ENCODE measurements around the gene MTRFR. TPM values are rescaled to one million over a fixed set of nuclear protein-coding genes. Genes with fewer than 3 reads are reported as not detected.

Gene MTRFR
- total and polyA plus RNA-seq, 2 donors = 11.8 to 16.4 TPM

DNA sequence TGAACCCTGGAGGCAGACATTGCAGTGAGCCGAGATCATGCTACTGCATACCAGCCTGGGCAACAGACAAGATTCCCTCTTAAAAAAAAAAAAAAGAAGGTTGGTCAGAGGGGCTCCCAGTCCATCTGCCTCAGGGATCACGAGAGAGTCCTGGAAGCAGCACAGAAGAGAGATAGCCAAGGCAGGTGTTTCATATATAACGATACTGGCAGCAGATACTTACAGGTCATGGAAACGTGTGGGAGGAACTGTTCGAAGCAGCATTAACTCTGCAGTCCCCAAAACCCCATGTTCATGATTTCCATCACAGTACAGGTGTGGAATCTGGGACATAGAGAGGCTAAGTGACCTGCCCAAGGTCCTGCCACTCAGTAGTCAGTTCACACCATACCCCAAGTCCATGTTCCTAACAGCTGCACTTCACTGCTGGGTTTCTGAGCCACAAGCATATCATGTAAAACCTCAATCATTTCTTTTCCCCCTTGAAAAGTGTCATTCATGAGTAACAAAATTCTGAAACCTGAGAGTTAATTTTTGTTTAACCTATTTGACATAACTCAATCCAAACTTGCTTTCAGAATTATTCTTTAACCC lies 21.7 kb downstream of the MTRFR start:
- no peaks in the 10 kb centered on the region for H3K4me1 ChIP-seq (ENCODE audit: insufficient read depth)
- no peak overlapping the region for H3K4me3 ChIP-seq (ENCODE audit: low read depth, low read length)
- 61% methylated on average over 5 of the region's 5 CpGs for WGBS
- peaks cover 6% of the 10 kb centered on the region for H3K36me3 ChIP-seq (ENCODE audit: insufficient read depth)
- DNase-seq (ENCODE audit: extremely low spot score) = no peak
- H3K27ac ChIP-seq (ENCODE audit: low read depth) = no peak overlapping the region

DNA sequence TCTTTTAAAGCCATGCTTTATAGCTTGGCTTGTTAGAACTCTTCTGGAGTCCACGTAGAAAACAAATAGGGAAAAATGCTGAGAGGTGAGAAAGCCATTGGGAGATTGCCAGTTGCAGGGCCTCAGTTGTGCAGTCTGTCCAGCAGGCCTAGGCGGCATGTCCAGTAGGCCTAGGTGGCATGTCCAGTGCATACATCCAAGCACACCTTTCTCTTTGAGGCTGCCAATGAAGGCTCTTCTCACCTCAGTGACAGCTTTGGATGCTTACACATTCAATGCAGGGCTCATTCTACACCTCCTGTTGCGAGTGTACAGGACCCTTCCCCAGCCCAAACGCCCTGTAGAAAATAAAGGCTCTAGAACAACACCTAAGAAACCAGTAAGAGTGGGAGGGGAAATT lies 25.4 kb downstream of the MTRFR start:
- H3K36me3 ChIP-seq (ENCODE audit: insufficient read depth) = peaks cover 8% of the 10 kb centered on the region

DNA sequence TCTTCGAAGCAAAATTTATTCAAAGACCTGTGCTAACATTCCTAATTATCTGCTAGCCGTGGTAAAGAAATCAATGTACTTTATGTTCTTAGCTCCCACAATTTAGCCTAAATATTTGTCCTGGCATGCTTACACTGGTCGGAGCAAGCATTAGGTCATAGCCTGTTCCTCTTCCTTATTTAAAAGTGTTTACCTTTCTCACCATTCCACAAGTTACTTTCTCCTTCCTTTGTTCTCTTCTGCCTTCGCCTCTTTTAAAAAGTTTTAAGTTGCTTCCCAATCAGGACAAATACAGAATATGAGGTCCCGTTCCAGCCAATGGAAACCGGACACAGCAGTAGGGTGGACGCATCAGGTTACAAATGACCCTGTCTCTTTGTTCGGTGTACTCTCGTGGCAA lies 26.8 kb downstream of the MTRFR start:
- H3K36me3 ChIP-seq (ENCODE audit: insufficient read depth) = peaks cover 5% of the 10 kb centered on the region
- WGBS = 83% methylated on average over 9 of the region's 9 CpGs

More for the DNA sequence above, 25.4 kb downstream of the MTRFR start:
- Histone ChIP-seq H3K27ac (ENCODE audit: low read depth) (no peak overlapping the region), H3K4me1 (ENCODE audit: insufficient read depth) (no peaks in the 10 kb centered on the region), H3K4me3 (ENCODE audit: low read depth, low read length) (no peak overlapping the region)
- no peak for DNase-seq (ENCODE audit: extremely low spot score)
- 90% methylated on average over 4 of the region's 4 CpGs for WGBS

DNA sequence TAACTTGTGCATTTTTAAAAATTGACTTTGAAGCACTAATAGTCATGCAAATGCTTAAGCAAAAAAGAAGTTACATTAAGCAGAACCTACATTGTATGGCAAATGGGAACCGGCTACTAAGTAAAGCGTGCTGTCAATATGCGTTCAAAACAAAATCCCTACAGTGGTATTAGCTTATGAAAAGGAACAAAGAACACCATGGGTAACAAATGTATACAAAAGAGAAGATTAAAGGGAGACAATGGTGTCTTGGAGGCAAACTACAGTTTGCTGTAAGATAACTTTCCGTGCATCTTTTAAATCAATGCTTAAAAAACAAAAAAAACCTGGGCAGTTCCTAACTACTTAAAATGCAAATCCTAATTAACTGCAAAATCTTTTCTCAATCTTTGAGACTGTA lies 28.0 kb downstream of the MTRFR start:
- 86% methylated on average over 4 of the region's 4 CpGs for WGBS
- DNase-seq (ENCODE audit: extremely low spot score) = no peak
- Histone ChIP-seq H3K27ac (ENCODE audit: low read depth) (no peak overlapping the region), H3K4me1 (ENCODE audit: insufficient read depth) (no peaks in the 10 kb centered on the region), H3K36me3 (ENCODE audit: insufficient read depth) (peaks cover 5% of the 10 kb centered on the region), H3K4me3 (ENCODE audit: low read depth, low read length) (no peak overlapping the region)

More for the DNA sequence above, 26.8 kb downstream of the MTRFR start:
- Histone ChIP-seq H3K27ac (ENCODE audit: low read depth) (no peak overlapping the region), H3K4me3 (ENCODE audit: low read depth, low read length) (no peak overlapping the region), H3K4me1 (ENCODE audit: insufficient read depth) (no peaks in the 10 kb centered on the region)
- no peak for DNase-seq (ENCODE audit: extremely low spot score)

DNA sequence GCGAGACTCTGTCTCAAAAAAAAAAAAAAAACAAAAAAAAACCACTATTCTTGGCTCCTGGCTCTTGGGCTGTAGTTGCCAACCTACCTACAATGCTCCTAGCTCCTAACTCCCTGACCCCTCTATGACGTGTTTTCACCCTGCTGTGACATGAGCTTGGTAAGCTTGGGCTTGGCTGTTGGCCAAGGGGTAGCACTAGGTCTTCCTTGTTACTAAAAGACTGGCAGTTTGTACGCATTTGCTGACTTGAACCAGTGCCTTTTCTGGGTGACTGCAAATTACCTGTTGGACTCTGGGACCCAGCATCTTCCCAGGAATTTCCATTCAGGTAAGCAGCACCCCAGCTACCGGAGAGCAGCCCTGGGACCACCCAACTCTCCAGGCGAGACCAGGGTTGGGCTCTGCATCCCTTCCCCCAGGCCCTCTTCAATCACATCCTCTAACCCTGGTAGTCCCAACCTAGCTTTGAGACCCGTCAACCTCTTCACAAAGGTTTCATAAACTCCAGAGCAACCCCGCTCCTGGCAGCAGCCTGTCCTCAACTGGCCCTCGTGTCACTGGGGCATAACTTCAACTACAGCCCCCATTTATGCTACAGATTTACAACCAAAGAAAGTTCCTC lies 30.1 kb downstream of the MTRFR start:
- Histone ChIP-seq H3K4me3 (ENCODE audit: low read depth, low read length) (no peak overlapping the region), H3K27ac (ENCODE audit: low read depth) (no peak overlapping the region), H3K36me3 (ENCODE audit: insufficient read depth) (peaks cover 2% of the 10 kb centered on the region), H3K4me1 (ENCODE audit: insufficient read depth) (no peaks in the 10 kb centered on the region)
- 87% methylated on average over 8 of the region's 8 CpGs for whole genome bisulfite sequencing
- no peak for DNase-seq (ENCODE audit: extremely low spot score)

DNA sequence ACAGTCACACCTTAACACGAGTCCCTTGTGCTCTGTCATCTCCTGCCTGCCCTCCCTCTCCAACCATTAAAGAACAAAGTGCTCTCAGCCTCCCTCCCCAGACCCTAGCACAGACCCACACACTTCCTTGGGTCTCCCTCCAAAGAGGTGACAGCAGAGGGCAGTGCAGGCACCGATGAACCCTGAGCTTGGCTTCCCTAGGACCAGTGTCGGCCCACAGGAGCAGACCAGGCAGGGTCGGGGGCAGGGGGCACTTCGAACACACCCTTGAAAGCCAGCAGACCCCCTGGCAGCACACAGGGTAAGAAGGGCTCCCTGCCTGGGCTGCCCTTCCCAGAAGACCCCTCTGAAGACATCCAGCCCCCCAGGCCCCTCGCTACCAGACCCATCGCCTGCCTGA lies 31.4 kb downstream of the MTRFR start:
- no peak for DNase-seq (ENCODE audit: extremely low spot score)
- no peak overlapping the region for H3K27ac ChIP-seq (ENCODE audit: low read depth)
- no peaks in the 10 kb centered on the region for H3K4me1 ChIP-seq (ENCODE audit: insufficient read depth)
- peaks cover 2% of the 10 kb centered on the region for H3K36me3 ChIP-seq (ENCODE audit: insufficient read depth)
- no peak overlapping the region for H3K4me3 ChIP-seq (ENCODE audit: low read depth, low read length)
- 54% methylated on average over 7 of the region's 7 CpGs for WGBS

DNA sequence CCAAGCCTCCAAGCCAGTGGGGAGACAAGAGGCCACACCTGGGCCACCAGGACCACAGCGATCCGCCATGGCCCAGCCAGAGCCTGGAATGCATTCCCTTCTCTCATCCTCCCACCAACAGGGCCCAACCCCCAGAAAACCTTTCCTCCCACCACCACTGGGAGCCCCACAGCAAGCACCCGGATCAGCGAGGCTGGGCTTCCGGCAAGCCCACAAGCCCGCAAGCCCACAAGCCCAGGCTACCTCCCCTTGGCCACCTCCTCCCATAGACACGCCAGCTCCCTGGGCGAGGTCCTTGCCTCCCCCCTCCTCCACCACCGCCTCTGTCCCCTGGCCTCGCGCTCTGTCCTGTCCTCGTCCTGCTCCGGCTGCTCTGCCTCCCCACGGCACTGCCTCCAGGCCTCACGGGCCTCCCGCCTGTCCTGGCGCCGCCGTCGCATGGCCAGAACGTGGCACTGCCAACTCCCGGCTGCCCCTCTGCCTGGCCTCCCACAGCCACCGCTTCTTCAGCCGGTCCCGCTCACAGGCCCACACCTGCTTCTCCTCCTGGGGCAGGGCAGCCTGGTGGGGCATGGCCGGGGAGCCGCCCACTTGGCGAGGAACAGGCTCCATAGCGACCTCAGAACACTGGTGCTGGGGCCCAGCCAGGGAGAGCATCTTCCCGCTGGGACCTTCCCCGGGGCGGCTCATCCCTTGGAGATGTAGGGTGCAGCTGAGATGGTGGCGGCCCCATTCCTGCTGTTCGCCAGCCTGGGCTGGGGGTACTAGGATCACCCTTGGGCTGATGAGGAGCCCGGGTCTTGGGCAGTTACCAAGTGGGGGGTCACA lies 32.8 kb downstream of the MTRFR start:
- 86% methylated on average over 35 of the region's 35 CpGs for WGBS
- Histone ChIP-seq H3K27ac (ENCODE audit: low read depth) (no peak overlapping the region), H3K4me3 (ENCODE audit: low read depth, low read length) (no peak overlapping the region), H3K36me3 (ENCODE audit: insufficient read depth) (no peaks in the 10 kb centered on the region), H3K4me1 (ENCODE audit: insufficient read depth) (no peaks in the 10 kb centered on the region)
- no peak for DNase-seq (ENCODE audit: extremely low spot score)

DNA sequence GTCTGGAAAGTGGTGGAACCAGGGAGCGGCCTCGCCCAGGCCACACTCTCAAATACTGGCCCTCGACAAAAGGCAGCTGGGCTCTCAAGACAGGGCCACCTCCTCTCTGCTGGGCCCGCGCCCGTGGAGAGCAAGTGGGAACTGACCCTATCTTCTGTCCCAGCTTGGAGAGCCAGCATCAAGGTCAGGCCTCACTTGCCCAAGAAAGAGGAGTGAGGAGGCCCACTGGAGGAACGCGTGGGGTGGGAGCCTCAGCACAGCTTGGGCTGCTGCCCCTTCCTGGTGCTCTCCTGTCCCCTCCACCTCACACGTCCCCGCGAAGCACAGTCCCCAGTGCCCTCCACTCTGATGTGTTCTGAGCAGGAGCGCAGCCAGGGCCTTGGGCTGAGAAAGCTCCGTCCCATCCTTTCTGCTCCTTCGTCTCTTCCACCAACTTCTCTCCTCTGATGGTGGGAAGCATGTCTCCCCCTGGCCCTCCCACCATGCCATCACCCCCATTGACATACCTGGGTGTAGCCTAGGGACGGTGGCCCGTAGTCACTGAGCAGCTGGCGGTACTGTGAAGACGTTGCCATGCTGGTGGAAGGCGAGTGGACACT lies 33.5 kb downstream of the MTRFR start:
- Histone ChIP-seq H3K4me1 (ENCODE audit: insufficient read depth) (no peaks in the 10 kb centered on the region), H3K36me3 (ENCODE audit: insufficient read depth) (no peaks in the 10 kb centered on the region), H3K27ac (ENCODE audit: low read depth) (no peak overlapping the region), H3K4me3 (ENCODE audit: low read depth, low read length) (no peak overlapping the region)
- DNase-seq (ENCODE audit: extremely low spot score) = no peak
- WGBS = 88% methylated on average over 19 of the region's 19 CpGs

DNA sequence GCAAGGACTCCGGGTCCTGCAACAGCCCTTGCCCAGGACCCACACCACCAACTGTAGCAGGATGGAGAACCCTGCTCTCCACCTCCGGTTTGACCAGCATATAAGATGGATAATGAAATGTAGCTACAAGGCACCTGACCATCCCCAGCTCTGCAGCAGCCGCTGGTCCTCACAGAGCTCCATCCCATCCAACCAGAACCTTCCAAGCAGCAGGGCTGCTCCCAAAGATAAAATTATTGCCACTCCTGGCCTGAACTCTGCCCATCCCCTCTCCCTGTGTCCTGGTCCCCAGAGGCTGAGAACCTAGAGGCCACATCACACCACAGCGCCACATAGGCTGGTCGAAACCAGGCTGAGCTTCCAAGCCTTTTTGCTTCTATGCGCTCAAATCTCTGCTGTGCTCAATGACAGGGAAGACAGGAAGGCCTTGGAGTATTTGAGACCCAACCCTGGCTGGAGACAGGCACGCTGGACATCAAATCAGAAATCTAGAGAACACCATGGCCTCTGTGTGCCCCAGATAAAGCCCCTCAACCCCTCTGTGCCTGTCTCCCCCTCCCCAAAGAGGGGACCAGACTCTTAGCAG lies 34.2 kb downstream of the MTRFR start:
- H3K4me1 ChIP-seq (ENCODE audit: insufficient read depth) = no peaks in the 10 kb centered on the region
- H3K4me3 ChIP-seq (ENCODE audit: low read depth, low read length) = no peak overlapping the region
- 89% methylated on average over 7 of the region's 7 CpGs for WGBS
- DNase-seq (ENCODE audit: extremely low spot score) = no peak
- no peaks in the 10 kb centered on the region for H3K36me3 ChIP-seq (ENCODE audit: insufficient read depth)
- no peak overlapping the region for H3K27ac ChIP-seq (ENCODE audit: low read depth)

DNA sequence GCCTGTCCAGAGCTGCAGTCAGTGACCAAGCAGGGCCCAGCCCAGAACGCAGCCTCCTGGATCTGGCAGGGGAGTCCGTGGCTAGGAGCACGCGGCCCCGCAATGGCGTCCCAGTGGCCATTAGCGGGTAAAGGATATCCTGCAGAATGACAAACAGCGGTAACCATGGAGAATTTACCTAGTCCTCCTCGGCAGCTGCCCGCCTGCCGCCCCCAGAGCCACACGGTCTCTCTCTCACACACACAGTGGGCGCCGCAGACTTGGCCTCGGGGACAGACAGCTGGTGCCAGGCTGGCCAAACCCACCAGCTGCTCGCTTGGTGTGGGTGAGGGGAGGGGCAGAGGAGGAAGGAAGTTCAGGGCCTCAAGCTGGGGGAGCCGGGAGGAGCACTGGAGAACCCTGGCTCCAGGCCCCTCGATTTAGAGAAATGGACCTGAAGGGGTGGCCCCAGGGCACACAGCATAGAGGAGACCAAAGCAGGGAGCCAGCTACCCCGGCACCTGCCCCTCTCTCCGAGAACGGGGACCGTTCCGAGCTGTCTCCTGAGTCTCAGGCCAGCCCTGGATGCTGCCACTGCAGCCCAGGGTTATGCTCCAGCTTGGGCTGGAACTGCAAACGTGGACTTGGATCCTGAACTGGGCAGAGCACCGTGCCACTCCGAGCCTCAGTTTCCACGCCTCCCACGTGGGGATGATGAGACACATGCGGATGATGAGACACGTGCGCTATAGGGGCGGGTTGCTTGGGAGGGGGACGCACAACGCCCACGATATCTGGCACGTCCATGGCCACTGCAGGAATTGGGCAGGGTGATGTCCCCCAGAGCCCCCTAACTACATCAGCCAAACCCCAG lies 35.0 kb downstream of the MTRFR start:
- Histone ChIP-seq H3K4me1 (ENCODE audit: insufficient read depth) (no peaks in the 10 kb centered on the region), H3K36me3 (ENCODE audit: insufficient read depth) (no peaks in the 10 kb centered on the region), H3K4me3 (ENCODE audit: low read depth, low read length) (no peak overlapping the region), H3K27ac (ENCODE audit: low read depth) (no peak overlapping the region)
- DNase-seq (ENCODE audit: extremely low spot score) = no peak
- WGBS = 57% methylated on average over 36 of the region's 36 CpGs

DNA sequence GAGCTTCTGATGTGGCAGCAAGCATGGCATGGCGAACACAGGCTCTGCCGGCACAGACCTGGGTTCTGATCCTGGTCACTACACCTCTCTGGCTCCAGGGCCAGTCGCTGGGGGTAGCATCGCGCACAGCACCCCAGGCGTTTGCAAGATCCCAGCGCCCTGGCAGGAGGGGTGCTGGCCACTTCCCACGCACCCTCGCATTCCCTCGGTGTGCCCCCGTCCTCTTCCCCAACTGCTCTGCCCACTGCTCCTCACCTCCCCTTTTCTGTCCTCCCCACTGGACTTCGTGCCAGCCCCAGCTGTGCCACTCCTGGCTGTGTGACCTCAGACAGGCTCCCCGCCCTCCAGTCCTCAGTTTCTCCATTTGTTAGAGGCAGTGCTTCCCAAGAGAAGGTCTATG lies 35.6 kb downstream of the MTRFR start:
- Histone ChIP-seq H3K27ac (ENCODE audit: low read depth) (no peak overlapping the region), H3K36me3 (ENCODE audit: insufficient read depth) (no peaks in the 10 kb centered on the region), H3K4me3 (ENCODE audit: low read depth, low read length) (no peak overlapping the region), H3K4me1 (ENCODE audit: insufficient read depth) (no peaks in the 10 kb centered on the region)
- 73% methylated on average over 13 of the region's 13 CpGs for WGBS
- DNase-seq (ENCODE audit: extremely low spot score) = no peak

DNA sequence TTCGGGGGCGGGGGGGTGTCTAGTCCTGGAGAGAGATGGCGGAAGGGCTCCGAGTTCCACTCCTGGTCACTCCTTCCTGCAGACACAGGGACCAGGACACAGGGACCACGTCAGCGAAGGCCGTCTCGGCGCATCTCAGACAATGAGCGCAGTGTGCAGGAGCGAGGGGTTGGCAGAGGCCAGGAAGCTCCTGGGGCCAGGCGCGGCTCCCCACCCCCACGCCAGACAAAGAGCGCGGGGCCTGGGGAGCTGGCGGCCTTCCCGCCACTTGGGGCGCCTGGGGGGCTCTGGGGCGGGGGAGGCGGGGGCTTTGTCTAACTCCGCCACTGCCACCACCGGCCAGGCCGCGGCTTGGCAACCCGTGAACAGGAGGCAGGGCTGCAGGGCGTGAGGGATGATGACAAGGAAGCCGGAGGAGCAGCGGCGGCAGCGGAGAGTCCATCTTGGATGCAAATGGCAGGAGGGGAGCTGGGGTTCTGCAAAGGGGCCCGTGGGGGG lies 36.2 kb downstream of the MTRFR start:
- 4% methylated on average over 32 of the region's 32 CpGs for WGBS
- H3K4me1 ChIP-seq (ENCODE audit: insufficient read depth) = no peaks in the 10 kb centered on the region
- H3K36me3 ChIP-seq (ENCODE audit: insufficient read depth) = no peaks in the 10 kb centered on the region
- peak overlapping the region; percentile 81 for H3K27ac ChIP-seq (ENCODE audit: low read depth)
- DNase-seq (ENCODE audit: extremely low spot score) = no peak
- H3K4me3 ChIP-seq (ENCODE audit: low read depth, low read length) = peak overlapping the region; percentile 98

DNA sequence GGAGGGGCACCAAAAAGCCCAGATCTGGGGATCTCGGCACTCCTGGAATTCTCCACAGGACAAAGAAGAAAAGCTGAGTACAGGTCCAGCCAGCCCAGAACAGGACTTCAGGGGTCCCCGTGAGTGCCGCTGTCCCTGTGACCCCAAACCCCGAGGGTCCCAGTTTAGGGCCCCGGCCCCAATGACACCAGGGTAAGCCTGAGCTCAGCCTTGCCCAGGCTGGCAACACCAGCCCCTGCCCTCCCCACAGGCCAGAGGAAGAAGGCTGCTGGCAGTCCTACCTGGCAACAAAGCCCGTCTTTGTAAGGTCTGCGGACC lies 36.6 kb downstream of the MTRFR start:
- 1% methylated on average over 7 of the region's 7 CpGs for WGBS
- DNase-seq (ENCODE audit: extremely low spot score) = no peak
- peak overlapping the region; percentile 81 for H3K27ac ChIP-seq (ENCODE audit: low read depth)
- H3K4me3 ChIP-seq (ENCODE audit: low read depth, low read length) = peak overlapping the region; percentile 98
- H3K36me3 ChIP-seq (ENCODE audit: insufficient read depth) = no peaks in the 10 kb centered on the region
- no peaks in the 10 kb centered on the region for H3K4me1 ChIP-seq (ENCODE audit: insufficient read depth)
